Measurements from ENCODE around the gene IQCM.

GRCh38 chr4:149631629-149632028, 184.0 kb downstream of the IQCM start:
- TF ChIP-seq ZNF274 (IDR thresholded peaks at IDR 0.05; ENCODE audit: low read depth, low read length) (no peak), YY1 (IDR thresholded peaks at IDR 0.05; ENCODE audit: insufficient read depth, insufficient read length) (no peak)

Measured in NT2/D1 (cell line).